ENCODE results near the gene CHRNA9.
A peak's percentile ranks its signal among the peaks of the same experiment; 100 is the strongest.
"Not testable (repeated sequence)": the region's sequence is repeated elsewhere in the genome, so short reads cannot be mapped to it uniquely, and the experiment has no call there.

Gene CHRNA9

GRCh38 chr4:40375095-40375494 is 40.0 kb downstream of the CHRNA9 start:
- no peaks in the 10 kb centered on the region for H3K27me3 Mint-ChIP-seq
- no peaks in the 10 kb centered on the region for H3K9me3 Mint-ChIP-seq
- no peaks in the 10 kb centered on the region for H3K4me1 Mint-ChIP-seq (ENCODE audit: low read depth)
- H3K27ac Mint-ChIP-seq, result no peak overlapping the region
- H3K36me3 Mint-ChIP-seq (ENCODE audit: low read depth), result no peaks in the 10 kb centered on the region
- no peak overlapping the region for H3K4me3 Mint-ChIP-seq

- Mint-ChIP-seq H3K27ac (no peak overlapping the region), H3K9me3 (no peaks in the 10 kb centered on the region), H3K4me3 (no peak overlapping the region), H3K27me3 (no peaks in the 10 kb centered on the region), H3K4me1 (ENCODE audit: low read depth) (no peaks in the 10 kb centered on the region), H3K36me3 (ENCODE audit: low read depth) (no peaks in the 10 kb centered on the region)
Measured at GRCh38 chr4:40375620-40376019, 40.5 kb downstream of the CHRNA9 start.

- Mint-ChIP-seq H3K27ac (peak overlapping the region; percentile 50), H3K9me3 (no peaks in the 10 kb centered on the region), H3K27me3 (no peaks in the 10 kb centered on the region), H3K4me1 (ENCODE audit: low read depth) (no peaks in the 10 kb centered on the region), H3K4me3 (no peak overlapping the region), H3K36me3 (ENCODE audit: low read depth) (no peaks in the 10 kb centered on the region)
Measured at GRCh38 chr4:40377512-40378365, 42.6 kb downstream of the CHRNA9 start.

GRCh38 chr4:40378619-40379018 is 43.5 kb downstream of the CHRNA9 start:
- H3K9me3 Mint-ChIP-seq, result no peaks in the 10 kb centered on the region
- no peaks in the 10 kb centered on the region for H3K36me3 Mint-ChIP-seq (ENCODE audit: low read depth)
- H3K4me3 Mint-ChIP-seq, result no peak overlapping the region
- no peaks in the 10 kb centered on the region for H3K4me1 Mint-ChIP-seq (ENCODE audit: low read depth)
- H3K27ac Mint-ChIP-seq, result no peak overlapping the region
- no peaks in the 10 kb centered on the region for H3K27me3 Mint-ChIP-seq

GRCh38 chr4:40379248-40379647 is 44.1 kb downstream of the CHRNA9 start:
- no peaks in the 10 kb centered on the region for H3K27me3 Mint-ChIP-seq
- no peaks in the 10 kb centered on the region for H3K36me3 Mint-ChIP-seq (ENCODE audit: low read depth)

GRCh38 chr4:40380647-40381046 is 45.5 kb downstream of the CHRNA9 start:
- H3K4me3 Mint-ChIP-seq, result no peak overlapping the region
- H3K9me3 Mint-ChIP-seq, result no peaks in the 10 kb centered on the region
- no peaks in the 10 kb centered on the region for H3K36me3 Mint-ChIP-seq (ENCODE audit: low read depth)
- H3K27me3 Mint-ChIP-seq, result no peaks in the 10 kb centered on the region
- no peaks in the 10 kb centered on the region for H3K4me1 Mint-ChIP-seq (ENCODE audit: low read depth)
- H3K27ac Mint-ChIP-seq, result no peak overlapping the region

More at GRCh38 chr4:40379248-40379647, 44.1 kb downstream of the CHRNA9 start:
- Mint-ChIP-seq H3K27ac (no peak overlapping the region), H3K4me3 (no peak overlapping the region), H3K9me3 (no peaks in the 10 kb centered on the region), H3K4me1 (ENCODE audit: low read depth) (no peaks in the 10 kb centered on the region)

- H3K4me3 Mint-ChIP-seq, result no peak overlapping the region
- H3K4me1 Mint-ChIP-seq (ENCODE audit: low read depth), result no peaks in the 10 kb centered on the region
- no peaks in the 10 kb centered on the region for H3K9me3 Mint-ChIP-seq
- H3K27me3 Mint-ChIP-seq, result no peaks in the 10 kb centered on the region
- H3K36me3 Mint-ChIP-seq (ENCODE audit: low read depth), result no peaks in the 10 kb centered on the region
- H3K27ac Mint-ChIP-seq, result no peak overlapping the region
Measured at GRCh38 chr4:40388239-40388638, 53.1 kb downstream of the CHRNA9 start.

GRCh38 chr4:40389986-40390385 is 54.9 kb downstream of the CHRNA9 start:
- no peak overlapping the region for H3K4me3 Mint-ChIP-seq
- no peaks in the 10 kb centered on the region for H3K9me3 Mint-ChIP-seq
- H3K27ac Mint-ChIP-seq, result no peak overlapping the region
- no peaks in the 10 kb centered on the region for H3K4me1 Mint-ChIP-seq (ENCODE audit: low read depth)
- H3K27me3 Mint-ChIP-seq, result no peaks in the 10 kb centered on the region
- H3K36me3 Mint-ChIP-seq (ENCODE audit: low read depth), result no peaks in the 10 kb centered on the region

- H3K27me3 Mint-ChIP-seq; H3K27ac Mint-ChIP-seq; H3K9me3 Mint-ChIP-seq; H3K4me3 Mint-ChIP-seq; H3K4me1 Mint-ChIP-seq (ENCODE audit: low read depth); H3K36me3 Mint-ChIP-seq (ENCODE audit: low read depth): not testable (repeated sequence)
Measured at GRCh38 chr4:40392241-40392640, 57.1 kb downstream of the CHRNA9 start.

GRCh38 chr4:40394236-40394635 is 59.1 kb downstream of the CHRNA9 start:
- Mint-ChIP-seq H3K27ac (no peak overlapping the region), H3K4me1 (ENCODE audit: low read depth) (no peaks in the 10 kb centered on the region), H3K9me3 (no peaks in the 10 kb centered on the region), H3K27me3 (no peaks in the 10 kb centered on the region), H3K36me3 (ENCODE audit: low read depth) (no peaks in the 10 kb centered on the region), H3K4me3 (no peak overlapping the region)

- Mint-ChIP-seq H3K4me1 (ENCODE audit: low read depth) (no peaks in the 10 kb centered on the region), H3K27ac (no peak overlapping the region), H3K27me3 (no peaks in the 10 kb centered on the region), H3K9me3 (no peaks in the 10 kb centered on the region), H3K36me3 (ENCODE audit: low read depth) (no peaks in the 10 kb centered on the region), H3K4me3 (no peak overlapping the region)
Measured at GRCh38 chr4:40395166-40395900, 60.2 kb downstream of the CHRNA9 start.

GRCh38 chr4:40395908-40396793 is 61.0 kb downstream of the CHRNA9 start:
- no peaks in the 10 kb centered on the region for H3K27me3 Mint-ChIP-seq
- H3K4me3 Mint-ChIP-seq, result no peak overlapping the region
- H3K4me1 Mint-ChIP-seq (ENCODE audit: low read depth), result no peaks in the 10 kb centered on the region
- no peak overlapping the region for H3K27ac Mint-ChIP-seq
- H3K9me3 Mint-ChIP-seq, result no peaks in the 10 kb centered on the region
- no peaks in the 10 kb centered on the region for H3K36me3 Mint-ChIP-seq (ENCODE audit: low read depth)

- no peak overlapping the region for H3K27ac Mint-ChIP-seq
- H3K4me1 Mint-ChIP-seq (ENCODE audit: low read depth), result no peaks in the 10 kb centered on the region
- H3K36me3 Mint-ChIP-seq (ENCODE audit: low read depth), result no peaks in the 10 kb centered on the region
- no peaks in the 10 kb centered on the region for H3K27me3 Mint-ChIP-seq
- H3K9me3 Mint-ChIP-seq, result no peaks in the 10 kb centered on the region
- H3K4me3 Mint-ChIP-seq, result no peak overlapping the region
Measured at GRCh38 chr4:40399578-40399977, 64.4 kb downstream of the CHRNA9 start.

GRCh38 chr4:40401096-40401495 is 66.0 kb downstream of the CHRNA9 start:
- no peaks in the 10 kb centered on the region for H3K4me1 Mint-ChIP-seq (ENCODE audit: low read depth)
- no peak overlapping the region for H3K4me3 Mint-ChIP-seq
- H3K9me3 Mint-ChIP-seq, result peaks cover 5% of the 10 kb centered on the region
- H3K36me3 Mint-ChIP-seq (ENCODE audit: low read depth), result peaks cover 4% of the 10 kb centered on the region
- H3K27ac Mint-ChIP-seq, result no peak overlapping the region
- no peaks in the 10 kb centered on the region for H3K27me3 Mint-ChIP-seq

- H3K27ac Mint-ChIP-seq, result no peak overlapping the region
- H3K4me1 Mint-ChIP-seq (ENCODE audit: low read depth), result no peaks in the 10 kb centered on the region
- peaks cover 5% of the 10 kb centered on the region for H3K9me3 Mint-ChIP-seq
- no peaks in the 10 kb centered on the region for H3K27me3 Mint-ChIP-seq
- H3K4me3 Mint-ChIP-seq, result no peak overlapping the region
- peaks cover 4% of the 10 kb centered on the region for H3K36me3 Mint-ChIP-seq (ENCODE audit: low read depth)
Measured at GRCh38 chr4:40401631-40402030, 66.5 kb downstream of the CHRNA9 start.
